Peyer's patch (tissue), 4 donors: ENCODE measurements around the gene PIGR. TPM values are rescaled to one million over a fixed set of nuclear protein-coding genes. Genes with fewer than 3 reads are reported as not detected.

Experiments
- DNase-seq, 3 donors: peaks; one replicate each; pipeline ENCODE4 v3.0.0-alpha.2; 2017 to 2019
- H3K27ac ChIP-seq, 4 donors: fragments of 200-600 bp; sonication (generic); one replicate each; pipeline ENCODE4 v1.5.1; 2016 to 2019
- H3K27me3 ChIP-seq, 2 donors: fragments of 200-600 bp; sonication (generic); one replicate each; pipeline ENCODE4 v1.5.1; 2019
- H3K36me3 ChIP-seq, 3 donors: fragments of 200-600 bp; sonication (generic); one replicate each; pipeline ENCODE4 v1.5.1; 2016 to 2019
- H3K4me1 ChIP-seq, 4 donors: fragments of 200-600 bp; sonication (generic); one replicate each; pipeline ENCODE4 v1.5.1; 2016 to 2019
- H3K4me3 ChIP-seq, 4 donors: fragments of 200-600 bp; sonication (generic); 1 replicate in 3 of 4; 2 replicates in 1 of 4; pipeline ENCODE4 v1.5.1; 2016 to 2019; ENCODE audit warnings: mild to moderate bottlenecking in 1 of 4
- H3K9me3 ChIP-seq, 4 donors: fragments of 200-600 bp; sonication (generic); one replicate each; pipeline ENCODE4 v1.5.1; 2016 to 2019; ENCODE audit warnings: mild to moderate bottlenecking in 1 of 4
- POLR2A ChIP-seq, 2 donors: fragments of 450-650 bp; IDR thresholded peaks; one replicate each; pipeline ENCODE4 v1.5.1; 2017; ENCODE audit warnings: antibody characterized with exemption in 2 of 2, mild to moderate bottlenecking in 2 of 2, moderate library complexity in 2 of 2
- total RNA-seq, 4 donors: library from RNA; depleted of rRNA; stranded (reverse); fragments of >200 nt; gene quantifications; one replicate each; pipeline ENCODE4 v1.1.0, GENCODE V29; 2016
- TF ChIP-seq, protein P1 (sequence below), 6 experiments: fragments of 450-650 bp in 4 of 6; fragments of 200-600 bp in 2 of 6; sonication (generic) in 1 of 6; IDR thresholded peaks; one replicate each; pipeline ENCODE4 v1.5.1; 2017 to 2019; ENCODE audit warnings: antibody characterized with exemption in 6 of 6, mild to moderate bottlenecking in 3 of 6, moderate library complexity in 1 of 6

PIGR gene
- total RNA-seq, 4 donors from 2014 or later, result 588 to 3,176 (median 2,192) TPM

DNA sequence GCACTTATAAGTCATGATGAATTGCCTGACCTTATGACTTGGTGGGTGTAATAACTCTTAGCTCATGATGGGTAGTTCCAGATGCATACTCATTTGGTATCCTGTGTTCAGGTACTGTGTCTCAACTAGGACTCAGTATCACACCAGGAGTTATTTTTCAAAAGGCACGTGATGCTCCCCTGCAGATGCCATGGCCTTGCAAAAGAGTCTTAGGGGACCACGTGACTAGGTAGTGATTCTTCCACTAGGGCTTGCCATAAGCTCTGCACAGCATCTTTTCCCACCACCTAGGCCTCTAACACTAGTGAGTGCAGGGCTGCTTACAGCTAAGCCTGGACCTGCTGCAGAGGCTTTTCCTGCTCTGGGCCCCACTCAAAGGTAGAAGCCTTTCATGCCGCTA is 27.9 kb upstream of the PIGR start:
- Histone ChIP-seq H3K27ac (no peak overlapping the region), H3K4me3 (no peak overlapping the region), H3K9me3 (no peaks in the 10 kb centered on the region), H3K27me3 (no peaks in the 10 kb centered on the region), H3K4me1 (peaks cover 0 to 51% (median 2%) of the 10 kb centered on the region in 4 donors), H3K36me3 (no peaks in the 10 kb centered on the region)
- no peak for DNase-seq
- no peak for TF ChIP-seq POLR2A (IDR thresholded peaks at IDR 0.05)
- TF ChIP-seq, protein P1, sequence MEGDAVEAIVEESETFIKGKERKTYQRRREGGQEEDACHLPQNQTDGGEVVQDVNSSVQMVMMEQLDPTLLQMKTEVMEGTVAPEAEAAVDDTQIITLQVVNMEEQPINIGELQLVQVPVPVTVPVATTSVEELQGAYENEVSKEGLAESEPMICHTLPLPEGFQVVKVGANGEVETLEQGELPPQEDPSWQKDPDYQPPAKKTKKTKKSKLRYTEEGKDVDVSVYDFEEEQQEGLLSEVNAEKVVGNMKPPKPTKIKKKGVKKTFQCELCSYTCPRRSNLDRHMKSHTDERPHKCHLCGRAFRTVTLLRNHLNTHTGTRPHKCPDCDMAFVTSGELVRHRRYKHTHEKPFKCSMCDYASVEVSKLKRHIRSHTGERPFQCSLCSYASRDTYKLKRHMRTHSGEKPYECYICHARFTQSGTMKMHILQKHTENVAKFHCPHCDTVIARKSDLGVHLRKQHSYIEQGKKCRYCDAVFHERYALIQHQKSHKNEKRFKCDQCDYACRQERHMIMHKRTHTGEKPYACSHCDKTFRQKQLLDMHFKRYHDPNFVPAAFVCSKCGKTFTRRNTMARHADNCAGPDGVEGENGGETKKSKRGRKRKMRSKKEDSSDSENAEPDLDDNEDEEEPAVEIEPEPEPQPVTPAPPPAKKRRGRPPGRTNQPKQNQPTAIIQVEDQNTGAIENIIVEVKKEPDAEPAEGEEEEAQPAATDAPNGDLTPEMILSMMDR (IDR thresholded peaks at IDR 0.05), result no peak

DNA sequence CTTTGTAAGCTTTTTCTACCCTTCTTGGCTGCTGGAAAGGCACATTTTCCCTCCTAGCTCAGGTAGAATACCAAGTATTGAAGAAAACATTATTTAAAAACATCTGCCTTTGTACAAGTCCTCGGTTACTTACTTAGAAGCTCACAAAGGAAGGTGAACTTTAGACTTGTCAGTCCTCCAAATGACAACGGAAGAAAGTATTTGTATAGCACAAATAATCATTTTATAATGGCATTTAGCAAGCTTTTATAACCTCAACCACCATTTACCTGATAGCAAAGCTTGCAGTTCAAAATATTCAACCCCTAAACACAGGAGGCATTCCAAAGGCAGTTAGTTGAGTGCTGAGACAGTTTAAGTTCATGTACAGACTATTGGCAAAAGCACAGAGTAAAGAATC is 26.5 kb upstream of the PIGR start:
- Histone ChIP-seq H3K9me3 (no peaks in the 10 kb centered on the region), H3K27ac (peak overlapping the region in 2 of 4 donors; percentile 12 to 30), H3K27me3 (no peaks in the 10 kb centered on the region), H3K4me1 (peaks cover 0 to 64% (median 2%) of the 10 kb centered on the region in 4 donors), H3K4me3 (no peak overlapping the region), H3K36me3 (no peaks in the 10 kb centered on the region)
- DNase-seq, result no peak
- TF ChIP-seq, protein P1 (IDR thresholded peaks at IDR 0.05), result peak in 1 of 6 experiments; percentile 3
- no peak for TF ChIP-seq POLR2A (IDR thresholded peaks at IDR 0.05)

DNA sequence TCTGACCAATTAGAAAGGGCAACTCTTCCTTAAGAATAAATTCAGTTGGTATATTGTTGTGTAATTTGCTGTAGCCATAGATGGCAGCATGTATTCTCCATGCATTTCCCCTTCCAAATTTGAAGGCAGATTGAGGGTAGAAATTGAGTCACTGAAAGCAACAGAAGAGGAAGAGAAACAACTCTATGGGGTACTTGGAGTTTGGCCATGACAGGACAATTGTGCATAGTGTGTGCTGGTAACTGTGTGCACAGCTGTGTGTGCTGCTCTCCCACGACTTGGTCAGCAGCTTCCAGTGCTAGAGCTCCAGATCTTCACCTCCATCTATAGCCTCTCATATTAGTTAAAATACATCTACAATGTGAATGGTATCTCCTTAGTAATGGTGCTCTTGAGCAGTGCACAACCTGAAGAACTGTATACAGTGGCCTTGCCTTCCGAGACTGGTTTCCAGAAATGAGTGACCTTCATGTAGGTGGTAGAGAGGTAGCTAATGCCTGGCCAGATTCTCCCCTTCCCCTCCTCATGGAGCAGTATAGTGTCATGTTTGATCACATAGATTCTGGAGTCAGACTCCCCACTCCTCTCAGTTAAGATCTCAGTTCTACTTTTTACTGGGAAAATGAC is 24.9 kb upstream of the PIGR start:
- Histone ChIP-seq H3K27ac (no peak overlapping the region), H3K4me3 (no peak overlapping the region), H3K9me3 (no peaks in the 10 kb centered on the region), H3K4me1 (peaks cover 0 to 74% (median 4%) of the 10 kb centered on the region in 4 donors), H3K27me3 (no peaks in the 10 kb centered on the region), H3K36me3 (no peaks in the 10 kb centered on the region)
- TF ChIP-seq, protein P1 (IDR thresholded peaks at IDR 0.05), result no peak
- TF ChIP-seq POLR2A (IDR thresholded peaks at IDR 0.05), result no peak
- no peak for DNase-seq

DNA sequence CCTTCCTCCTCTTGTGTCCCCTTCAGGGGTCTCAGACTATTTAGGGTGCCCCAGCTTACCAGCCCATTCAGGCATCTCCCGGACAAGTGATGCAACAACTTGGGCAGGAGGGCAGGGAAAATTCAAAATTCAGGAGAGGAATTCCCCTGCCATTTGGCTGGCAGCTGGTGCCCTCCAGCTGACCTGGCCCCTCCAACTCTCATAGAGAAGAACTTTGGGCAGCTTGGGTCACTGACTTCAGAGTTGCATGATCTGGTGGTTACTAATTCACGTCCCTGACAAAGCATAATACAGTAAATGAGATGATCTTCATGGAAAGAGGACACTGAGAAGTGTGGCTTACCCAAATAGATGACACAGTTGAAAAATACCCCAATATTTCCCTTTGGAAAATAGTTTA is 24.2 kb upstream of the PIGR start, which contains the start of gene FCAMR:
TSS of gene FCAMR (minus strand) at position 15 of the 400 bp plus-strand sequence. CDS start 335 bp downstream, outside the sequence.
- Histone ChIP-seq H3K4me1 (peaks cover 0 to 71% (median 4%) of the 10 kb centered on the region in 4 donors), H3K27me3 (no peaks in the 10 kb centered on the region), H3K9me3 (no peaks in the 10 kb centered on the region), H3K27ac (peak within 1 kb of the TSS in 2 of 4 donors; percentile 53 to 62), H3K36me3 (no peaks in the 10 kb centered on the region), H3K4me3 (no peak within 1 kb of the TSS)
- no peak for TF ChIP-seq POLR2A (IDR thresholded peaks at IDR 0.05)
- TF ChIP-seq, protein P1 (IDR thresholded peaks at IDR 0.05), result no peak
- no peak for DNase-seq

DNA sequence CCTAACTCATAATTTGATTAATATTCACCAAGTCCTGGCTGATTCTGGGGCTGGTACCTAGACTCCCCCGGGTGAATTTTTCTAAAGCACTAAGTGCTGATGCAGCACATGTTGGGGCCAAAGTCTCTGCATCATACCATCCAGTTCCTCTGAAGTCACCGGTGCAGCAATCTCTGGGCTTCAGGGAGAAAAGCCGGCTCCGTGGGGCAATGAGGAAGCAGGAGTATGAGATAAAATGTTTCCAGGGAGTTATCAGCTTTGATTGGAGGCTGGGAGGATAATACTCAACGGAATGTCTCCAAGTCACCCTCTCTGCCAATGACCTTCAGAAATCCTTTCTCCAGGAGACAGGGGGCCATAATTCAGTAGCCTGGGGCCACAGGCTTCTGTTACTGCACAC is 22.8 kb upstream of the PIGR start:
- H3K4me3 ChIP-seq, result no peak overlapping the region
- no peaks in the 10 kb centered on the region for H3K9me3 ChIP-seq
- H3K27ac ChIP-seq, result peak overlapping the region in 2 of 4 donors; percentile 53 to 62
- TF ChIP-seq, protein P1 (IDR thresholded peaks at IDR 0.05), result no peak
- no peak for TF ChIP-seq POLR2A (IDR thresholded peaks at IDR 0.05)
- no peaks in the 10 kb centered on the region for H3K36me3 ChIP-seq
- peak in 2 of 3 donors; percentile 80 to 90 for DNase-seq
- H3K27me3 ChIP-seq, result no peaks in the 10 kb centered on the region
- peaks cover 0 to 69% (median 4%) of the 10 kb centered on the region in 4 donors for H3K4me1 ChIP-seq
